ENCODE data around the gene FGF14.
"Not testable (repeated sequence)": the region's sequence is repeated elsewhere in the genome, so short reads cannot be mapped to it uniquely, and the experiment has no call there.

FGF14 gene

GRCh38 chr13:101866889-101867581 lies 534.8 kb downstream of the FGF14 start:
- DNase-seq (ENCODE audit: low spot score), result no peak

GRCh38 chr13:101858860-101859259 lies 543.0 kb downstream of the FGF14 start:
- DNase-seq (ENCODE audit: low spot score), result no peak

GRCh38 chr13:101846701-101847100 lies 555.1 kb downstream of the FGF14 start:
- DNase-seq (ENCODE audit: low spot score), result no peak

- DNase-seq (ENCODE audit: low spot score), result no peak
These were observed 555.6 kb downstream of the FGF14 start for GRCh38 chr13:101846249-101846648.

GRCh38 chr13:101845245-101846020 lies 556.4 kb downstream of the FGF14 start:
- DNase-seq (ENCODE audit: low spot score), result no peak

- no peak for DNase-seq (ENCODE audit: low spot score)
These were observed 560.1 kb downstream of the FGF14 start for GRCh38 chr13:101841698-101842097.

- DNase-seq (ENCODE audit: low spot score), result no peak
These were observed 563.5 kb downstream of the FGF14 start for GRCh38 chr13:101838323-101838722.

- DNase-seq (ENCODE audit: low spot score), result not testable (repeated sequence)
These were observed 564.1 kb downstream of the FGF14 start for GRCh38 chr13:101837778-101838177.

GRCh38 chr13:101837288-101837687 lies 564.6 kb downstream of the FGF14 start:
- DNase-seq (ENCODE audit: low spot score), result no peak

- no peak for DNase-seq (ENCODE audit: low spot score)
These were observed 565.9 kb downstream of the FGF14 start for GRCh38 chr13:101835920-101836319.

- no peak for DNase-seq (ENCODE audit: low spot score)
These were observed 568.2 kb downstream of the FGF14 start for GRCh38 chr13:101833671-101834070.

- no peak for DNase-seq (ENCODE audit: low spot score)
These were observed 571.8 kb downstream of the FGF14 start for GRCh38 chr13:101830035-101830434.

GRCh38 chr13:101829484-101829883 lies 572.4 kb downstream of the FGF14 start:
- no peak for DNase-seq (ENCODE audit: low spot score)

- DNase-seq (ENCODE audit: low spot score), result no peak
These were observed 573.7 kb downstream of the FGF14 start for GRCh38 chr13:101828119-101828518.

- DNase-seq (ENCODE audit: low spot score), result no peak
These were observed 584.0 kb downstream of the FGF14 start for GRCh38 chr13:101817898-101818297.

GRCh38 chr13:101811881-101812280 lies 590.0 kb downstream of the FGF14 start:
- DNase-seq (ENCODE audit: low spot score), result no peak

GRCh38 chr13:101811284-101811839 lies 590.5 kb downstream of the FGF14 start:
- no peak for DNase-seq (ENCODE audit: low spot score)

- no peak for DNase-seq (ENCODE audit: low spot score)
These were observed 602.7 kb downstream of the FGF14 start for GRCh38 chr13:101799196-101799595.

- DNase-seq (ENCODE audit: low spot score), result no peak
These were observed 603.4 kb downstream of the FGF14 start for GRCh38 chr13:101798437-101798836.

- DNase-seq (ENCODE audit: low spot score), result peak; percentile 1
These were observed 606.4 kb downstream of the FGF14 start for GRCh38 chr13:101795460-101795859.

- DNase-seq (ENCODE audit: low spot score), result no peak
These were observed 606.8 kb downstream of the FGF14 start for GRCh38 chr13:101795025-101795424.

GRCh38 chr13:101792189-101792588 lies 609.7 kb downstream of the FGF14 start:
- DNase-seq (ENCODE audit: low spot score), result no peak

- peak; percentile 54 for DNase-seq (ENCODE audit: low spot score)
These were observed 616.0 kb downstream of the FGF14 start for GRCh38 chr13:101785858-101786257.

Data from RKO (cell line).